GM21367 (cell line): Measurements from ENCODE around the gene OTUD5.

Experiments
- ATAC-seq: cut with Tn5 transposase; IDR thresholded peaks from one replicate; pipeline ENCODE4 v1.9.1; 2021; ENCODE audit not compliant: unreplicated experiment

The OTUD5 gene

GRCh38 chrX:48911412-48912182 lies 45.8 kb downstream of the OTUD5 start, which contains the start of gene SLC35A2:
Gene SLC35A2, minus strand, starts transcription at chrX:48911646. Its CDS starts 10 bp downstream, at chrX:48911636.
- ATAC-seq, result peak; percentile 55

- ATAC-seq, result peak; percentile 8
Measured at GRCh38 chrX:48910926-48911411, 46.4 kb downstream of the OTUD5 start.

DNA sequence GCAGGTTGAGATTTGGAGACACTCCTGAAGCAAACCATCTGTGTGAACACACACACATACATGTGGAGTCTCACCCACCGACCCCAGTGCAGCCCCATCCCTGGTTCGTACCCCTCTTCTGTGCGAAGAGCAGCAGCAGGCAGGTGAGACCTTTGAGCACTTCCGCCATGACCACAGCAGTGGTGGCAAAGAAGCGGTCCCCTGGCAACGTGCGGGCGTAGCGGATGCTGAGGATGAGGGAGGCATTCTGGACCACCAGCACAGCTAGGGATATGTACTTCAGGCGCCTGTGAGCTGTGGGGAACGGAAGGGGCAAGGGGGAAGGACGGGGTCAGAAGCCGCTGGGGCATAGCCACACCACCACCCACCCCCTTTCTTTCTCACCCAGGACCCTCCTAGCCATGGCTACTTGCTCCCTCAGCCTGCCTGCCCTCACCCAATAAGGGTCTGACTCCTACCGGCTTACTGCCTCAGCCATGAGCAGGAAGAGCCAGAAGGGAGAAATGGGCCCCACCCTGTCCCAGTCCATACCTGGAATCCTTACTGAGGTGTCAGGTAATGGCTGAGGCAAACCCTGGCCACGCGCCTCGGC lies 47.6 kb downstream of the OTUD5 start:
- no peak for ATAC-seq

GRCh38 chrX:48908600-48908999 lies 48.8 kb downstream of the OTUD5 start:
- no peak for ATAC-seq

DNA sequence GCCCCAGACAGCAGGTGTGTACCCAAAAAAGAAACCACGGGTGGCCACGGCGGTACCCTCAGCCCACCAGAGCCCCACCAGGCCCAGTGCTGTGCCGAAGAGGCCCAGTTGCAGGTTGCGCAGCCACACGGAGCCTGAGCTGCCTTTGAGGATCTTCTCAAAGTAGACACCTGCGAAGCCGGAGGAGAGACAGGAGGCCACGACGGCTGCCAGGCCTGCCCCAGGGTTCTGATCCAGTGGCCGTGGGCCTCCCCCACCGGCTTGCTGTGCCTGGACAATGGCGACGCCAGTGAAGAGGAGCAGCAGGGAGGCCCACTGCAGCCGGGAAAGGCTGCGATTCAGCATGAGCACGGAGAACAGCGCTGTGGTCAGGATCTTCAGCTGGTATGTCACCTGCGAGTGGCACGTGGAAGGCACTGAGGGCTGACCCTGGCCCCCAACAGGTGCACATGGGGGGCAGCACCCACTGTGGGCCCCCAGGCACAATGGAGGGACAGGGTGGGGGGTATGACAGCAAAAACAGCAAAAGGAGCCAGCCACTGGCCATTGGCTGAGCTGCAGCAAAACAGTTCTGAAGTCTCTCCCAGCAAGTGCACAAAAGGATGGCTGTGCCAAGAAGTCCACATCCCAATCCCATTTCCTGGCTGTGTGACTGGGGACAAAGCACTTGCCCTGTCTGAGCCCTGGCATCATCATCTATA lies 52.2 kb downstream of the OTUD5 start:
- no peak for ATAC-seq

DNA sequence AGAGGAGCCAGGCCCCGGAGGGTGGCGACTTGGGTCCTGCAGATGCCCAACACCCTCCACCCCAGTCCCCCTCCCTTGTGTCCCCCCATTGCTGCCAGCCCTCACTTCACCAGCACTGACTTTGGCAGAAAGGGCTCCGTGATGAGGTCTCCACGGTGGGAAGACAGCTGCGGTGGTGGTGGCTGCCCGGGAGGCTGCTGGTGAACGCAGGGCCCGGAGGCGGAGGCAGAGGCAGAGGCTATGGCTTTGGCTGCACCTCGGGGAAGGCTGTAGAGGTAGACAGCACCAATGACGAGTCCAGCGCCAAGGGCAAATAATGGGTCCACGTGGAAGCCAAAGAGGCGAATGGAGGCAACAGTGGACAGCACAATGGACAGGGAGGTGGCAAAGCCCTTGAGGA lies 52.8 kb downstream of the OTUD5 start:
- ATAC-seq, result no peak

- ATAC-seq, result no peak
Measured at GRCh38 chrX:48904180-48904579, 53.2 kb downstream of the OTUD5 start.

- ATAC-seq, result no peak
Measured at GRCh38 chrX:48903290-48903689, 54.1 kb downstream of the OTUD5 start.

- ATAC-seq, result no peak
Measured at GRCh38 chrX:48902776-48903175, 54.6 kb downstream of the OTUD5 start.

DNA sequence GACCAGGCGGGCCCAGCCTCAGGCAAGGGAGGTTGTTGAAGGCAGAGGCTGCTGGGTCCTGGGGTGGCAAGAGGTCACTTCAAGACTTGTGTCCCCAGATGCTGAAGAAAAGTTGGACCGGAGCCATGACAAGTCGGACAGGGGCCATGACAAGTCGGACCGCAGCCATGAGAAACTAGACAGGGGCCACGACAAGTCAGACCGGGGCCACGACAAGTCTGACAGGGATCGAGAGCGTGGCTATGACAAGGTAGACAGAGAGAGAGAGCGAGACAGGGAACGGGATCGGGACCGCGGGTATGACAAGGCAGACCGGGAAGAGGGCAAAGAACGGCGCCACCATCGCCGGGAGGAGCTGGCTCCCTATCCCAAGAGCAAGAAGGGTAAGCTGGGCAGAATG lies 55.3 kb downstream of the OTUD5 start:
- ATAC-seq, result no peak

GRCh38 chrX:48901069-48901468 lies 56.3 kb downstream of the OTUD5 start:
- no peak for ATAC-seq

GRCh38 chrX:48899078-48899410 lies 58.4 kb downstream of the OTUD5 start:
- no peak for ATAC-seq

GRCh38 chrX:48897625-48898306 lies 59.6 kb downstream of the OTUD5 start, which contains the start of the genes PQBP1 and TIMM17B:
Gene PQBP1, plus strand, starts transcription at chrX:48897930. Its CDS starts 580 bp downstream, at chrX:48898510.
Gene TIMM17B, minus strand, starts transcription at chrX:48897768. Its CDS starts 19 bp downstream, at chrX:48897749.
- ATAC-seq, result peak; percentile 91

DNA sequence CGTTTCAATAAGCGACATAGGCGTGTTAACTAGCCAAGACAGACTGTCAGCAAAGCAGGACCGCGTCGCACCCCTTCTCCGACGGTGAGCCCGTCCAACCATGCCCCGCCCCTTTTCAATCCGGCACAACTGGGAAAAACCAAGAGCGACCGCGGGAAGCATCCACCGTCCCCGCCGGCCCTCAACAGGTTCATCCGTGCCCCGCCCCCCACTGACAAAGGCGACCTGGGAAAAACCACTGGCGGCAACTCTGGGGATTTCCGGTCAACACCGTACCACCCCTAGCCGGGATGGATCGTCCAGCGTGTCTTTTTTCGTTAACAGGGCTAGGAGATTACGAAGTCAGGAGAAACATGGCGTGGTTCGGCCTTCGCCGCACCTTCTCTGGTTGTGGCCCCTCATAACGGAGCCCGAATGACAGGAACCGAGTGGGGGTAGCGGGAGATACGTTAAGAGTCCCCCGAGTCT lies 60.2 kb downstream of the OTUD5 start:
- ATAC-seq, result no peak

- ATAC-seq, result no peak
Measured at GRCh38 chrX:48896611-48897011, 60.8 kb downstream of the OTUD5 start.

DNA sequence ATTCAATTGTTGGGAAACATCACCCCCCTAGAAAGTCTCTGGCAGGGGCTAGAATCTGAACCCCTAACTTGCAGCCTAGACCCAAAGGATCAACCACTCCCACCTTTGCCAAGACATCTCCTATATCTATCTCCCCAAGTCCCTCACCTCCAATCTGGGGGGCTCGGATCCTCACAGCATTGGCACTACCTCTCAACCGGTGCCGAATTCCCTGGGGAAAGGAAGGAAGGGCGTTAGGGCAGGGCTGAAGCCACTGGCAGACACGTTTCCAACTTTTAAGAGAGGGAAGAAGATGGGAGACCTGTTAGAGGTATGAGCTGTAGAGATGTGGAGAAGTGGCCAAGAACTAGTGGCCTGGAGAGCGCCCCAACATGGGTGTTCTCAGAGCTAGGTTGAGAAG lies 62.5 kb downstream of the OTUD5 start:
- ATAC-seq, result no peak

DNA sequence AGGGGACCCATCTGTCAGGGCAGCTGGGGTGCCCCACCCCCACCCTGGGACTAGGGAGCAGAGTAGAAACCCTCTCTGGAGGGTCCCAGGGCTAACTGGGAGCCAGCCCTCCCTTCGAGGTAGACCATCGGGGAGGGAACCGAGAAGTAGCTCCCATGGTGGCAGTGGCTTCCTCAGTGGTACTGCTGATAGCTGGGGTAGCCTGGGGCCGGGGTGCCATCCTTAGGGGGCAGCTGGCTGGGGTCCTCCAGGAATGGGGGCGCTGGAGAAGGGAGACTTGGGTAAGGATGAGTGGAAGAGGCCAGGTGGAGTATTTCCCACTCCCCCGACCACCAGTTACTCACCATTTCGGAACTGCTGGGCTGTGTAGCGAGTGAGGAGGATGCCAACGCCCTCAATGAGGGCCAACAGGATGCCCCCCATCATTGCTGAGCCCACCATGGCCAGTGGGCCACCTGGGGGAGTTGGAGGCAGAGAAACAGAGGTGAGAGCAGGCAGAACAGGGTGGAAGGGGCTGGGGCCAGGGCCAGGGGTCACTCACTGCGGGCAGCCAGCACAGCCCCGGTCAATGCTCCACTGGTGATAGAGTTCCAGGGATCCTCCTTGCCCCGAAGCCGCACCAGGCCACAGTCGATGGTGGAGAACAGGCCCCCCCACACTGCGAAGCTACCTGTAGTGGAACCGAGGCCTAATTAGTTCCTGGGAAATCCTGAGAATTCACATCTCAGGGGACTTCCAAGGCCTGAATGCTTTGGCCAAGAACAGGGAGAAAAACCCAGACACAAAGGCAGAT lies 63.7 kb downstream of the OTUD5 start:
- no peak for ATAC-seq

GRCh38 chrX:48892896-48893295 lies 64.5 kb downstream of the OTUD5 start:
- ATAC-seq, result no peak

DNA sequence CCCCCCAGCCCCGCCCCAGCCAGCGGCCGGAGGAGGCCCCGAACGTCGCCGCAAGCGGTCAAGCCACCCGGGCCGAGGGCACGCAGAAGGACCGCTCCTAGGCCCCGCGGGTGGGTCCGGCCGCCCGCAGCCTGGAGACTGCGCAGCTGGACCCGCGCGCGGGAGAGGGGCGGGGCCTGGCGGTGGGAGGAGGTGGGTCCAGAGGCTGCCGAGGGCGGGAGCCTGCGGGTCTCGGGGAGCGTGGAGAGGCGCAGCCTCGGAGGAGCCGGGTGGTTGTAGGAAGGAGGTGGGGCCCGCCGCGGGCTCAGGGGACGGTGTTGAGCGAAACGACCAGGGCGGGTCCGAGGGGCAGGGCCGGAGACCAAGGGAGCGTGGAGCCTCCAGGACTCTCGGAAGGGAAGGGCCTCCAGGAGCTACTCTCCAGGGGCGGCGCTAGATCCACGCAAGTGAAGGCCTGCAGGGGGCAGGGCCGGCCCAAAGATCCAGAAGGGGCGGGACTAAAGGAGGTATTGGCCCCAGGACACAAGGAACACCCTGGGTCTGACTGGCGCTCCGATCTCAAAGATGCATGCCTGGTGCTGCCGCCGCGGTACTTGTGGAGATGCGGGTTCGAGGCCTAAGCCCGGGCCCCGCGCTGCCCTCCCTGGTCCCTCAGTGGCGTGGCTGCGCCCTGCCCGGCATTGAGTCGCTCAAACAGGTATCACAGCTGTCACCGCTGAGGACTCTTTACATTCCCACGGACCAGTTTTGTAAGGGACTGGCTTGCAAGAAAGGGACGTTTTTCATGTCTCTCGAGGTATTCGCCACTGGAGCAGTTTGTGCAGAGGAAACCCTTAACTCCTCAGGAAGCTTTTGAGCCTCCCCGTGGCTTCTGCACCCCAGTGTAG lies 65.8 kb downstream of the OTUD5 start:
- ATAC-seq, result peak; percentile 73
